Hepatocyte (in vitro differentiated cells): ENCODE measurements around the gene GMPS.
"Not testable (repeated sequence)": the region's sequence is repeated elsewhere in the genome, so short reads cannot be mapped to it uniquely, and the experiment has no call there.

Experiments used
- EZH2 ChIP-seq: fragments of 200-600 bp; sonication (generic); IDR thresholded peaks from 2 replicates; pipeline ENCODE4 v1.6.1; 2016; ENCODE audit warnings: antibody characterized with exemption, mild to moderate bottlenecking, borderline replicate concordance
- EZH2phosphoT487 ChIP-seq: fragments of 200-600 bp; sonication (generic); IDR thresholded peaks from one replicate; pipeline ENCODE4 v1.6.1; 2018; ENCODE audit warnings: antibody characterized with exemption, mild to moderate bottlenecking, low read depth, moderate library complexity; ENCODE audit not compliant: unreplicated experiment, severe bottlenecking
- TF ChIP-seq, protein P1 (sequence below): fragments of 200-600 bp; sonication (generic); IDR thresholded peaks from 2 replicates; pipeline ENCODE4 v1.5.1; 2016; ENCODE audit warnings: antibody characterized with exemption, mild to moderate bottlenecking; ENCODE audit not compliant: poor library complexity

DNA sequence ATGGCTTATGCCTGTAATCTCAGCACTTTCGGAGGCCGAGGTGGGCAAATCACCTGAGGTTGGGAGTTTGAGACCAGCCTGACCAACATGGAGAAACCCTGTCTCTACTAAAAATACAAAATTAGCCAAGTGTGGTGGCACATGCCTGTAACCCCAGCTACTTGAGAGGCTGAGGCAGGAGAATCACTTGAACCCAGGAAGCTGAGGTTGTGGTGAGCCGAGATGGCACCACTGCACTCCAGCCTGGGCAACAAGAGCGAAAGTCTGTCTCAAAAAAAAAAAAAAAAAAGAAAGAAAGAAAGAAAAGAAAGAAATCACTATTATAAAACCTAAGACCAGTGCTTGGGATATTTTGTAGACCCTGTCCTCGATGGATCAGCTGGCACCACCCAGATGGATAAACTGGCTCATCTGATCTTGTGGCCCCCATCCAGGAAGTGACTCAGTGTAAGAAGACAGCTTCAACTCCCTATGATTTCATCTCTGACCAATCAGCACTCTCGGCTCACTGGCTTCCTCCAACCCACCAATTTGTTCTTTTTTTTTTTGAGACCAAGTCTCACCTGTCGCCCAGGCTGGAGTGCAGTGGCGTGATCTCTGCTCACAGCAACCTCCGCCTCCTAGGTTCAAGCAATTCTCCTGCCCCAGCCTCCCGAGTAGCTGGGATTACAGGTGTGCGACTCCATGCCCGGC is 8.0 kb upstream of the GMPS start:
- not testable (repeated sequence) for TF ChIP-seq EZH2, EZH2phosphoT487
- TF ChIP-seq, protein P1, sequence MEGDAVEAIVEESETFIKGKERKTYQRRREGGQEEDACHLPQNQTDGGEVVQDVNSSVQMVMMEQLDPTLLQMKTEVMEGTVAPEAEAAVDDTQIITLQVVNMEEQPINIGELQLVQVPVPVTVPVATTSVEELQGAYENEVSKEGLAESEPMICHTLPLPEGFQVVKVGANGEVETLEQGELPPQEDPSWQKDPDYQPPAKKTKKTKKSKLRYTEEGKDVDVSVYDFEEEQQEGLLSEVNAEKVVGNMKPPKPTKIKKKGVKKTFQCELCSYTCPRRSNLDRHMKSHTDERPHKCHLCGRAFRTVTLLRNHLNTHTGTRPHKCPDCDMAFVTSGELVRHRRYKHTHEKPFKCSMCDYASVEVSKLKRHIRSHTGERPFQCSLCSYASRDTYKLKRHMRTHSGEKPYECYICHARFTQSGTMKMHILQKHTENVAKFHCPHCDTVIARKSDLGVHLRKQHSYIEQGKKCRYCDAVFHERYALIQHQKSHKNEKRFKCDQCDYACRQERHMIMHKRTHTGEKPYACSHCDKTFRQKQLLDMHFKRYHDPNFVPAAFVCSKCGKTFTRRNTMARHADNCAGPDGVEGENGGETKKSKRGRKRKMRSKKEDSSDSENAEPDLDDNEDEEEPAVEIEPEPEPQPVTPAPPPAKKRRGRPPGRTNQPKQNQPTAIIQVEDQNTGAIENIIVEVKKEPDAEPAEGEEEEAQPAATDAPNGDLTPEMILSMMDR, result not testable (repeated sequence)
